ENCODE results near the gene FSD1L. TPM values are rescaled to one million over a fixed set of nuclear protein-coding genes. Genes with fewer than 3 reads are reported as not detected.

The FSD1L gene
- total and polyA plus RNA-seq, 2 of the 13 experiments (the other 11 are each of a cell fraction or from before 2014, with no cell fraction given) = 4.1 to 5.1 TPM

DNA sequence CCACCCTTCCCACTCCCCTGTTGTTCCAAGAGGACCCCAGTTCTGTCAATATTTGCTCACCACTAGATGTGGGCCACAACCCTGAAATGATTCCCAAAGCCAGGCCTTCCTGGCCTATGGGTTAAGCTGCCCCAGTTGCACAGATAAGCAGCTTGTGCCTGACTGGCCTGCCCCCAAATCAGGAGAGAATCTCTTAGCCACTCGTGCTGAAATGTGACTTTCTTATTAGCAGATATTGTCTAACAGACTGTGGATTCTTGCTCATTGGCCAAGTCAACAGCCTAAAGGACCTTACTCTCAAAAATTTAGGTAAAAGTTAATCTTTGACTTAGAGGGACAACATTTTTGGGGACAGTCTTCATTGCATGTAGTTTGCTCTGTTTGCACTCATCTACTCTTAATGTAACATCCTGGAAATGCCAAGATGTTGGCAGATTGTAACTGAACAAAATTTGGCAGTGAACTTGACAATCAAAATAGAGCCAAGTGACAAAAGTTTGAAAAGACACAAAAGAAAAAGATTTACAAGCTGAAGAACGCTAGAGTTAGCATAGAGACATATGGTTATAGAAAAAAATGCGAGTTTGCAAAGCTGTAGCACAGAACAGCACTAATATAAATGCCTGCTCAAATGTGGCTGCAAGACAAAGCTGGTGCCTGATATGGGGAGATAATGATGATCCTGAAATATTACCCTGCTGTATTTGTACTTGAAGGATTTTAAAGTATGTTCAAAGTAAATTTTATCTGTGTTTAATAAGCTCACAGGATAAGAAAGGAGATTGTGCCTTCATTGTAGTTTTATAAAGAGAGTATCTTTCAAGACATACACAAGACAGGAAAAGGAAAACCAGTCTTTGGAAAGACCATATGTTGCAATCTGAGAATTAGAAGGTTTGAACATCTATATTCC, 29.0 kb upstream of the FSD1L start (continued):
- TF ChIP-seq, protein P1, sequence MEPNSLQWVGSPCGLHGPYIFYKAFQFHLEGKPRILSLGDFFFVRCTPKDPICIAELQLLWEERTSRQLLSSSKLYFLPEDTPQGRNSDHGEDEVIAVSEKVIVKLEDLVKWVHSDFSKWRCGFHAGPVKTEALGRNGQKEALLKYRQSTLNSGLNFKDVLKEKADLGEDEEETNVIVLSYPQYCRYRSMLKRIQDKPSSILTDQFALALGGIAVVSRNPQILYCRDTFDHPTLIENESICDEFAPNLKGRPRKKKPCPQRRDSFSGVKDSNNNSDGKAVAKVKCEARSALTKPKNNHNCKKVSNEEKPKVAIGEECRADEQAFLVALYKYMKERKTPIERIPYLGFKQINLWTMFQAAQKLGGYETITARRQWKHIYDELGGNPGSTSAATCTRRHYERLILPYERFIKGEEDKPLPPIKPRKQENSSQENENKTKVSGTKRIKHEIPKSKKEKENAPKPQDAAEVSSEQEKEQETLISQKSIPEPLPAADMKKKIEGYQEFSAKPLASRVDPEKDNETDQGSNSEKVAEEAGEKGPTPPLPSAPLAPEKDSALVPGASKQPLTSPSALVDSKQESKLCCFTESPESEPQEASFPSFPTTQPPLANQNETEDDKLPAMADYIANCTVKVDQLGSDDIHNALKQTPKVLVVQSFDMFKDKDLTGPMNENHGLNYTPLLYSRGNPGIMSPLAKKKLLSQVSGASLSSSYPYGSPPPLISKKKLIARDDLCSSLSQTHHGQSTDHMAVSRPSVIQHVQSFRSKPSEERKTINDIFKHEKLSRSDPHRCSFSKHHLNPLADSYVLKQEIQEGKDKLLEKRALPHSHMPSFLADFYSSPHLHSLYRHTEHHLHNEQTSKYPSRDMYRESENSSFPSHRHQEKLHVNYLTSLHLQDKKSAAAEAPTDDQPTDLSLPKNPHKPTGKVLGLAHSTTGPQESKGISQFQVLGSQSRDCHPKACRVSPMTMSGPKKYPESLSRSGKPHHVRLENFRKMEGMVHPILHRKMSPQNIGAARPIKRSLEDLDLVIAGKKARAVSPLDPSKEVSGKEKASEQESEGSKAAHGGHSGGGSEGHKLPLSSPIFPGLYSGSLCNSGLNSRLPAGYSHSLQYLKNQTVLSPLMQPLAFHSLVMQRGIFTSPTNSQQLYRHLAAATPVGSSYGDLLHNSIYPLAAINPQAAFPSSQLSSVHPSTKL (CRISPR knock-in tag; IDR thresholded peaks at IDR 0.05) = peak; percentile 93
- TF ChIP-seq ZSCAN12 (CRISPR knock-in tag; IDR thresholded peaks at IDR 0.05) = no peak
- peak; percentile 61 for TF ChIP-seq NR2F2 (IDR thresholded peaks at IDR 0.05; ENCODE audit: borderline replicate concordance, low read depth)
- TF ChIP-seq ZNF484 (CRISPR knock-in tag; IDR thresholded peaks at IDR 0.05; ENCODE audit: borderline replicate concordance, low read depth) = no peak
- TF ChIP-seq PHF20 (CRISPR knock-in tag; IDR thresholded peaks at IDR 0.05) = no peak
- TF ChIP-seq SALL2 (CRISPR knock-in tag; IDR thresholded peaks at IDR 0.05) = no peak
- TF ChIP-seq ZNF382 (CRISPR knock-in tag; IDR thresholded peaks at IDR 0.05; ENCODE audit: borderline replicate concordance) = no peak
- no peak for TF ChIP-seq TBL1XR1 (IDR thresholded peaks at IDR 0.05; ENCODE audit: borderline replicate concordance, low read length, partially characterized antibody)
- TF ChIP-seq FOXA1 (IDR thresholded peaks at IDR 0.05) = peak; percentile 78
- peak; percentile 92 for TF ChIP-seq FOXA1 (CRISPR knock-in tag; IDR thresholded peaks at IDR 0.05)
- no peak for TF ChIP-seq PTBP1 (IDR thresholded peaks at IDR 0.05; ENCODE audit: low read depth, low read length, poor library complexity, severe bottlenecking)
- TF ChIP-seq HNF4A (CRISPR knock-in tag; IDR thresholded peaks at IDR 0.05) = peak; percentile 64
- no peak for TF ChIP-seq ZNF3 (CRISPR knock-in tag; IDR thresholded peaks at IDR 0.05)
- no peak for TF ChIP-seq PLRG1 (conservative IDR thresholded peaks at IDR 0.05)
- TF ChIP-seq, protein P2, sequence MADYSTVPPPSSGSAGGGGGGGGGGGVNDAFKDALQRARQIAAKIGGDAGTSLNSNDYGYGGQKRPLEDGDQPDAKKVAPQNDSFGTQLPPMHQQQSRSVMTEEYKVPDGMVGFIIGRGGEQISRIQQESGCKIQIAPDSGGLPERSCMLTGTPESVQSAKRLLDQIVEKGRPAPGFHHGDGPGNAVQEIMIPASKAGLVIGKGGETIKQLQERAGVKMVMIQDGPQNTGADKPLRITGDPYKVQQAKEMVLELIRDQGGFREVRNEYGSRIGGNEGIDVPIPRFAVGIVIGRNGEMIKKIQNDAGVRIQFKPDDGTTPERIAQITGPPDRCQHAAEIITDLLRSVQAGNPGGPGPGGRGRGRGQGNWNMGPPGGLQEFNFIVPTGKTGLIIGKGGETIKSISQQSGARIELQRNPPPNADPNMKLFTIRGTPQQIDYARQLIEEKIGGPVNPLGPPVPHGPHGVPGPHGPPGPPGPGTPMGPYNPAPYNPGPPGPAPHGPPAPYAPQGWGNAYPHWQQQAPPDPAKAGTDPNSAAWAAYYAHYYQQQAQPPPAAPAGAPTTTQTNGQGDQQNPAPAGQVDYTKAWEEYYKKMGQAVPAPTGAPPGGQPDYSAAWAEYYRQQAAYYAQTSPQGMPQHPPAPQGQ (CRISPR knock-in tag; IDR thresholded peaks at IDR 0.05; ENCODE audit: borderline replicate concordance) = no peak
- TF ChIP-seq, protein P3, sequence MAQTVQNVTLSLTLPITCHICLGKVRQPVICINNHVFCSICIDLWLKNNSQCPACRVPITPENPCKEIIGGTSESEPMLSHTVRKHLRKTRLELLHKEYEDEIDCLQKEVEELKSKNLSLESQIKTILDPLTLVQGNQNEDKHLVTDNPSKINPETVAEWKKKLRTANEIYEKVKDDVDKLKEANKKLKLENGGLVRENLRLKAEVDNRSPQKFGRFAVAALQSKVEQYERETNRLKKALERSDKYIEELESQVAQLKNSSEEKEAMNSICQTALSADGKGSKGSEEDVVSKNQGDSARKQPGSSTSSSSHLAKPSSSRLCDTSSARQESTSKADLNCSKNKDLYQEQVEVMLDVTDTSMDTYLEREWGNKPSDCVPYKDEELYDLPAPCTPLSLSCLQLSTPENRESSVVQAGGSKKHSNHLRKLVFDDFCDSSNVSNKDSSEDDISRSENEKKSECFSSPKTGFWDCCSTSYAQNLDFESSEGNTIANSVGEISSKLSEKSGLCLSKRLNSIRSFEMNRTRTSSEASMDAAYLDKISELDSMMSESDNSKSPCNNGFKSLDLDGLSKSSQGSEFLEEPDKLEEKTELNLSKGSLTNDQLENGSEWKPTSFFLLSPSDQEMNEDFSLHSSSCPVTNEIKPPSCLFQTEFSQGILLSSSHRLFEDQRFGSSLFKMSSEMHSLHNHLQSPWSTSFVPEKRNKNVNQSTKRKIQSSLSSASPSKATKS (CRISPR knock-in tag; IDR thresholded peaks at IDR 0.05) = no peak
- TF ChIP-seq, protein P4, sequence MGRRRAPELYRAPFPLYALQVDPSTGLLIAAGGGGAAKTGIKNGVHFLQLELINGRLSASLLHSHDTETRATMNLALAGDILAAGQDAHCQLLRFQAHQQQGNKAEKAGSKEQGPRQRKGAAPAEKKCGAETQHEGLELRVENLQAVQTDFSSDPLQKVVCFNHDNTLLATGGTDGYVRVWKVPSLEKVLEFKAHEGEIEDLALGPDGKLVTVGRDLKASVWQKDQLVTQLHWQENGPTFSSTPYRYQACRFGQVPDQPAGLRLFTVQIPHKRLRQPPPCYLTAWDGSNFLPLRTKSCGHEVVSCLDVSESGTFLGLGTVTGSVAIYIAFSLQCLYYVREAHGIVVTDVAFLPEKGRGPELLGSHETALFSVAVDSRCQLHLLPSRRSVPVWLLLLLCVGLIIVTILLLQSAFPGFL (CRISPR knock-in tag; IDR thresholded peaks at IDR 0.05) = no peak
- TF ChIP-seq ZMAT3 (CRISPR knock-in tag; conservative IDR thresholded peaks at IDR 0.05) = no peak
- TF ChIP-seq, protein P5, sequence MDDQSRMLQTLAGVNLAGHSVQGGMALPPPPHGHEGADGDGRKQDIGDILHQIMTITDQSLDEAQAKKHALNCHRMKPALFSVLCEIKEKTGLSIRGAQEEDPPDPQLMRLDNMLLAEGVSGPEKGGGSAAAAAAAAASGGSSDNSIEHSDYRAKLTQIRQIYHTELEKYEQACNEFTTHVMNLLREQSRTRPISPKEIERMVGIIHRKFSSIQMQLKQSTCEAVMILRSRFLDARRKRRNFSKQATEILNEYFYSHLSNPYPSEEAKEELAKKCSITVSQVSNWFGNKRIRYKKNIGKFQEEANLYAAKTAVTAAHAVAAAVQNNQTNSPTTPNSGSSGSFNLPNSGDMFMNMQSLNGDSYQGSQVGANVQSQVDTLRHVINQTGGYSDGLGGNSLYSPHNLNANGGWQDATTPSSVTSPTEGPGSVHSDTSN (CRISPR knock-in tag; IDR thresholded peaks at IDR 0.05; ENCODE audit: borderline replicate concordance) = no peak

Measured in HepG2 (cell line).